A549 (cell line): ENCODE measurements around the gene RUNX1.

ENCODE experiments used
- CEBPB ChIP-seq, 2 experiments: fragments of >200 bp in 1 of 2; sonication (Bioruptor Twin) in 1 of 2; formaldehyde crosslinking in 1 of 2; IDR thresholded peaks; 2 replicates each; pipeline ENCODE4 v1.6.1; 2012 to 2016
- CTCF ChIP-seq: fragments of >200 bp; sonication (Bioruptor Twin); formaldehyde crosslinking; IDR thresholded peaks from 3 replicates; pipeline ENCODE4 v1.5.1; 2016
- HDAC2 ChIP-seq: fragments of 200-600 bp; sonication (generic); IDR thresholded peaks from 2 replicates; pipeline ENCODE4 v1.6.1; 2016
- JUNB ChIP-seq: fragments of >200 bp; sonication (Bioruptor Twin); formaldehyde crosslinking; IDR thresholded peaks from 2 replicates; pipeline ENCODE4 v1.6.1; 2016
- KDM1A ChIP-seq: fragments of 200-600 bp; sonication (generic); IDR thresholded peaks from 2 replicates; pipeline ENCODE4 v1.6.1; 2016; ENCODE audit warnings: low read depth, mild to moderate bottlenecking
- NR3C1 ChIP-seq: fragments of >200 bp; sonication (Bioruptor Twin); formaldehyde crosslinking; IDR thresholded peaks from 3 replicates; pipeline ENCODE4 v1.6.1; 2017
- PBX3 ChIP-seq: IDR thresholded peaks from 2 replicates; pipeline ENCODE4 v1.6.1; 2012
- POLR2A ChIP-seq: IDR thresholded peaks from 2 replicates; pipeline ENCODE4 v1.6.1; 2012; ENCODE audit warnings: mild to moderate bottlenecking, low read length
- POLR2AphosphoS2 ChIP-seq: conservative IDR thresholded peaks from 2 replicates; pipeline ENCODE4 v1.6.1; 2012; ENCODE audit warnings: low read length, improper control_type of control experiment, inconsistent platforms
- REST ChIP-seq: fragments of 200-600 bp; sonication (generic); IDR thresholded peaks from 2 replicates; pipeline ENCODE4 v1.6.1; 2016; ENCODE audit warnings: antibody characterized with exemption, mild to moderate bottlenecking, moderate library complexity
- RFX5 ChIP-seq: fragments of 450-650 bp; IDR thresholded peaks from 2 replicates; pipeline ENCODE4 v1.7.1; 2014; ENCODE audit warnings: antibody characterized with exemption, mild to moderate bottlenecking, moderate library complexity
- TF ChIP-seq, protein P1 (sequence below): fragments of 450-650 bp; IDR thresholded peaks from 2 replicates; pipeline ENCODE4 v1.6.1; 2014; ENCODE audit warnings: antibody characterized with exemption

GRCh38 chr21:35086357-35086756 lies 37.3 kb upstream of the RUNX1 start:
- TF ChIP-seq PBX3 (no peak), POLR2AphosphoS2 (no peak), NR3C1 (no peak), JUNB (no peak), CEBPB (IDR thresholded peaks at IDR 0.05) (no peak), POLR2A (no peak), HDAC2 (no peak), CTCF (no peak), KDM1A (no peak), RFX5 (no peak), REST (no peak)
- TF ChIP-seq, protein P1, sequence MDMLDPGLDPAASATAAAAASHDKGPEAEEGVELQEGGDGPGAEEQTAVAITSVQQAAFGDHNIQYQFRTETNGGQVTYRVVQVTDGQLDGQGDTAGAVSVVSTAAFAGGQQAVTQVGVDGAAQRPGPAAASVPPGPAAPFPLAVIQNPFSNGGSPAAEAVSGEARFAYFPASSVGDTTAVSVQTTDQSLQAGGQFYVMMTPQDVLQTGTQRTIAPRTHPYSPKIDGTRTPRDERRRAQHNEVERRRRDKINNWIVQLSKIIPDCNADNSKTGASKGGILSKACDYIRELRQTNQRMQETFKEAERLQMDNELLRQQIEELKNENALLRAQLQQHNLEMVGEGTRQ = no peak
